Nephron (organoid): ENCODE measurements around the gene STARD5.

Source experiments
- H3K27ac Mint-ChIP-seq, 3 experiments: 2 replicates each; pipeline ENCODE4 v1.8.0; 2020; ENCODE audit warnings: mixed read lengths in 3 of 3, mild to moderate bottlenecking in 2 of 3, moderate library complexity in 1 of 3
- H3K27me3 Mint-ChIP-seq: 2 replicates; pipeline ENCODE4 v1.8.0; 2021; ENCODE audit warnings: low read depth, mild to moderate bottlenecking, moderate library complexity, mixed read lengths
- H3K36me3 Mint-ChIP-seq: 2 replicates; pipeline ENCODE4 v1.8.0; 2020; ENCODE audit warnings: low read depth, mixed read lengths
- H3K4me1 Mint-ChIP-seq: 2 replicates; pipeline ENCODE4 v1.8.0; 2020; ENCODE audit warnings: mixed read lengths
- H3K4me3 Mint-ChIP-seq, 3 experiments: 2 replicates each; pipeline ENCODE4 v1.8.0; 2020; ENCODE audit warnings: mild to moderate bottlenecking in 3 of 3, mixed read lengths in 3 of 3, moderate library complexity in 2 of 3
- H3K9me3 Mint-ChIP-seq: 2 replicates; pipeline ENCODE4 v1.8.0; 2020; ENCODE audit warnings: mixed read lengths
- CTCF ChIP-seq, 3 experiments: fragments of 200-600 bp; sonication (generic); IDR thresholded peaks; one replicate each; pipeline ENCODE4 v1.5.0; 2021; ENCODE audit warnings: antibody characterized with exemption in 3 of 3; ENCODE audit not compliant: unreplicated experiment in 3 of 3

STARD5 gene

GRCh38 chr15:81281766-81282605 is 42.0 kb downstream of the STARD5 start:
- peaks cover 16% of the 10 kb centered on the region for H3K9me3 Mint-ChIP-seq
- TF ChIP-seq CTCF (IDR thresholded peaks at IDR 0.05; ENCODE audit: unreplicated experiment in 3 of 3): no peak
- H3K27me3 Mint-ChIP-seq: peaks cover 16% of the 10 kb centered on the region
- no peak overlapping the region for H3K4me3 Mint-ChIP-seq
- H3K4me1 Mint-ChIP-seq: peaks cover 6% of the 10 kb centered on the region
- H3K27ac Mint-ChIP-seq: no peak overlapping the region
- peaks cover 2% of the 10 kb centered on the region for H3K36me3 Mint-ChIP-seq

GRCh38 chr15:81281456-81281735 is 42.5 kb downstream of the STARD5 start:
- TF ChIP-seq CTCF (IDR thresholded peaks at IDR 0.05; ENCODE audit: unreplicated experiment in 3 of 3): no peak
- Mint-ChIP-seq H3K4me1 (peaks cover 6% of the 10 kb centered on the region), H3K27ac (no peak overlapping the region), H3K9me3 (peaks cover 21% of the 10 kb centered on the region), H3K36me3 (peaks cover 4% of the 10 kb centered on the region), H3K4me3 (no peak overlapping the region), H3K27me3 (peaks cover 13% of the 10 kb centered on the region)

GRCh38 chr15:81280696-81281455 is 43.1 kb downstream of the STARD5 start:
- peaks cover 4% of the 10 kb centered on the region for H3K36me3 Mint-ChIP-seq
- no peak for TF ChIP-seq CTCF (IDR thresholded peaks at IDR 0.05; ENCODE audit: unreplicated experiment in 3 of 3)

GRCh38 chr15:81279621-81280485 is 44.1 kb downstream of the STARD5 start:
- Mint-ChIP-seq H3K9me3 (peaks cover 23% of the 10 kb centered on the region), H3K27me3 (peaks cover 11% of the 10 kb centered on the region), H3K36me3 (peaks cover 4% of the 10 kb centered on the region), H3K4me3 (no peak overlapping the region), H3K27ac (no peak overlapping the region), H3K4me1 (peaks cover 6% of the 10 kb centered on the region)
- no peak for TF ChIP-seq CTCF (IDR thresholded peaks at IDR 0.05; ENCODE audit: unreplicated experiment in 3 of 3)

More at GRCh38 chr15:81280696-81281455, 43.1 kb downstream of the STARD5 start:
- Mint-ChIP-seq H3K4me3 (no peak overlapping the region), H3K4me1 (peaks cover 6% of the 10 kb centered on the region), H3K27ac (no peak overlapping the region), H3K27me3 (peaks cover 11% of the 10 kb centered on the region), H3K9me3 (peaks cover 21% of the 10 kb centered on the region)

GRCh38 chr15:81278306-81279029 is 45.5 kb downstream of the STARD5 start:
- Mint-ChIP-seq H3K4me1 (peaks cover 6% of the 10 kb centered on the region), H3K9me3 (peaks cover 23% of the 10 kb centered on the region), H3K27me3 (peaks cover 16% of the 10 kb centered on the region), H3K36me3 (peaks cover 4% of the 10 kb centered on the region), H3K27ac (no peak overlapping the region), H3K4me3 (no peak overlapping the region)
- no peak for TF ChIP-seq CTCF (IDR thresholded peaks at IDR 0.05; ENCODE audit: unreplicated experiment in 3 of 3)
